SK-N-SH (cell line): Measurements from ENCODE around the gene ADAMTS9. TPM values are rescaled to one million over a fixed set of nuclear protein-coding genes. Genes with fewer than 3 reads are reported as not detected.
A peak's percentile ranks its signal among the peaks of the same experiment; 100 is the strongest.

Experiments
- CTCF ChIA-PET: fragments of 300-600, 350-600 bp; formaldehyde crosslinking; extraction: SDS; loops from one replicate; lab custom pipeline; 2021; lab: Yijun Ruan, JAX
- POLR2A ChIA-PET: fragments of 350-600 bp; sonication (Branson Sonifier 250); formaldehyde crosslinking; extraction: SDS; loops from one replicate; lab custom pipeline; 2020; ENCODE audit warnings: antibody characterized with exemption, inconsistent platforms; lab: Yijun Ruan, JAX
- DNase-seq: peaks from one replicate; pipeline ENCODE4 v3.0.0; 2012
- H2AFZ ChIP-seq: fragments of 200-600 bp; sonication (generic); 2 replicates; pipeline ENCODE4 v1.8.1; 2016; ENCODE audit warnings: antibody characterized with exemption, mild to moderate bottlenecking, low read depth
- H3F3A ChIP-seq: fragments of 200-600 bp; sonication (generic); replicated peaks from 2 replicates; pipeline ENCODE3; 2016; ENCODE audit warnings: antibody characterized with exemption, mild to moderate bottlenecking; ENCODE audit not compliant: insufficient read depth
- H3K27ac ChIP-seq, 2 experiments: fragments of 200-500 bp in 1 of 2; fragments of 200-600 bp in 1 of 2; sonication (Bioruptor generic) in 1 of 2; sonication (generic), shearing (Covaris generic) in 1 of 2; 2 replicates each; pipeline versions ENCODE4 v1.5.1 to v1.6.1; 2014 to 2016; ENCODE audit warnings: low read depth in 2 of 2, inconsistent platforms in 1 of 2, low read length in 1 of 2, mild to moderate bottlenecking in 1 of 2, mixed read lengths in 1 of 2
- H3K27me3 ChIP-seq: fragments of 200-600 bp; sonication (generic), shearing (Covaris generic); 2 replicates; pipeline ENCODE4 v1.6.1; 2016; ENCODE audit warnings: mixed run types; ENCODE audit not compliant: insufficient read depth
- H3K36me3 ChIP-seq, 2 experiments: fragments of 200-500 bp in 1 of 2; fragments of 200-600 bp in 1 of 2; sonication (Bioruptor generic) in 1 of 2; sonication (generic) in 1 of 2; replicated peaks in 1 of 2; 2 replicates each; pipeline versions ENCODE3 to v1.5.1; 2014 to 2016; ENCODE audit warnings: low read length in 1 of 2, mild to moderate bottlenecking in 1 of 2; ENCODE audit not compliant: insufficient read depth in 2 of 2, control insufficient read depth in 1 of 2
- H3K4me1 ChIP-seq, 2 experiments: fragments of 200-500 bp in 1 of 2; fragments of 200-600 bp in 1 of 2; sonication (Bioruptor generic) in 1 of 2; sonication (generic), shearing (Covaris generic) in 1 of 2; 2 replicates each; pipeline versions ENCODE4 v1.5.1 to v1.6.1; 2014 to 2016; ENCODE audit warnings: low read depth in 1 of 2, low read length in 1 of 2, mixed run types in 1 of 2; ENCODE audit not compliant: insufficient read depth in 2 of 2, control insufficient read depth in 1 of 2
- H3K4me2 ChIP-seq: fragments of 200-600 bp; sonication (generic), shearing (Covaris generic); 2 replicates; pipeline ENCODE4 v1.6.1; 2017; ENCODE audit warnings: mixed run types
- H3K4me3 ChIP-seq, 2 experiments: fragments of 200-500 bp in 1 of 2; fragments of 200-600 bp in 1 of 2; sonication (Bioruptor generic) in 1 of 2; sonication (generic), shearing (Covaris generic) in 1 of 2; 2 replicates each; pipeline versions ENCODE4 v1.5.1 to v1.8.1; 2014 to 2016; ENCODE audit warnings: low read depth in 2 of 2, inconsistent platforms in 1 of 2, low read length in 1 of 2, mild to moderate bottlenecking in 1 of 2, mixed read lengths in 1 of 2, moderate library complexity in 1 of 2
- H3K79me2 ChIP-seq: fragments of 200-600 bp; sonication (generic); 2 replicates; pipeline ENCODE4 v1.8.1; 2017; ENCODE audit warnings: mild to moderate bottlenecking; ENCODE audit not compliant: insufficient read depth
- H3K9ac ChIP-seq: fragments of 200-600 bp; sonication (generic); 2 replicates; pipeline ENCODE4 v1.6.1; 2017; ENCODE audit warnings: mixed run types
- H3K9me2 ChIP-seq: fragments of 200-600 bp; sonication (generic); 2 replicates; pipeline ENCODE4 v1.6.1; 2017; ENCODE audit warnings: mixed run types
- H3K9me3 ChIP-seq: fragments of 200-600 bp; sonication (generic); 2 replicates; pipeline ENCODE4 v1.6.1; 2017; ENCODE audit warnings: mixed run types, mild to moderate bottlenecking, moderate library complexity
- H4K20me1 ChIP-seq: fragments of 200-600 bp; sonication (generic); 2 replicates; pipeline ENCODE4 v1.6.1; 2017; ENCODE audit warnings: mild to moderate bottlenecking, mixed run types; ENCODE audit not compliant: insufficient read depth
- CHD2 ChIP-seq: fragments of 150-350 bp; IDR thresholded peaks from 2 replicates; pipeline ENCODE4 v1.6.1; 2018; ENCODE audit warnings: low read length; ENCODE audit not compliant: partially characterized antibody
- CTCF ChIP-seq: fragments of 200-600 bp; sonication (generic); IDR thresholded peaks from 2 replicates; pipeline ENCODE4 v1.6.1; 2017; ENCODE audit warnings: antibody characterized with exemption, mild to moderate bottlenecking, moderate library complexity
- FOSL2 ChIP-seq: IDR thresholded peaks from 2 replicates; pipeline ENCODE4 v1.4.0; 2012; ENCODE audit warnings: low read depth, mild to moderate bottlenecking, moderate library complexity, borderline replicate concordance
- GABPA ChIP-seq: IDR thresholded peaks from 2 replicates; pipeline ENCODE4 v1.4.0; 2012; ENCODE audit warnings: low read depth, mild to moderate bottlenecking
- MXI1 ChIP-seq: IDR thresholded peaks from 2 replicates; pipeline ENCODE4 v1.6.1; 2012; ENCODE audit warnings: mild to moderate bottlenecking, low read depth, low read length, improper control_type of control experiment
- RXRA ChIP-seq: IDR thresholded peaks from 2 replicates; pipeline ENCODE4 v1.4.0; 2012; ENCODE audit warnings: low read depth, mild to moderate bottlenecking, borderline replicate concordance
- TCF12 ChIP-seq: IDR thresholded peaks from 2 replicates; pipeline ENCODE4 v1.4.0; 2012
- USF1 ChIP-seq: IDR thresholded peaks from 2 replicates; pipeline ENCODE4 v1.4.0; 2012; ENCODE audit warnings: low read depth, borderline replicate concordance
- USF2 ChIP-seq: fragments of 150-350 bp; IDR thresholded peaks from 2 replicates; pipeline ENCODE4 v1.6.1; 2017; ENCODE audit warnings: antibody characterized with exemption, low read length, low read depth, borderline replicate concordance
- WGBS: methylation state at CpG from one replicate; pipeline ENCODE4 v1.1.6; 2017; ENCODE audit warnings: low lambda C conversion rate; 5-methylcytosine and 5-hydroxymethylcytosine counted together
- polyA plus RNA-seq, 3 experiments: library from polyadenylated mRNA; depleted of rRNA; stranded (reverse); fragments of >200 nt; gene quantifications; 2 replicates each; pipeline ENCODE4 v1.2.3, GENCODE V29; 2012
- TF ChIP-seq, protein P1 (sequence below): fragments of 150-350 bp; IDR thresholded peaks from 2 replicates; pipeline ENCODE4 v1.6.1; 2016; ENCODE audit warnings: mild to moderate bottlenecking, low read depth, low read length

Gene ADAMTS9
- polyA plus RNA-seq, 1 of the 3 experiments (the other 2 are of a cell fraction) = 4.1 TPM

- WGBS = 88% methylated on average over 2 of the region's 2 CpGs
- no peak overlapping the region for H3K4me2 ChIP-seq
These were observed 151.6 kb downstream of the ADAMTS9 start for GRCh38 chr3:64536166-64536565.

More at GRCh38 chr3:64536166-64536565, 151.6 kb downstream of the ADAMTS9 start:
- H3K27ac ChIP-seq = peak overlapping the region in 1 of 2 experiments; percentile 17; a peak in 1 of 4 replicates
- CTCF ChIA-PET = interaction anchor here (0.7 to 11.8 kb wide), 3 partner anchors 8 to 903 kb away, joined by 3 to 94 read pairs (median 3); no protein-coding TSS in a partner anchor
- no peak overlapping the region for H3K9ac ChIP-seq
- peaks cover 5 to 21% of the 10 kb centered on the region in 2 experiments; a peak in 2 of 4 replicates for H3K4me1 ChIP-seq
- DNase-seq = no peak
- H2AFZ ChIP-seq = no peak overlapping the region
- peaks cover 2 to 59% of the 10 kb centered on the region in 2 experiments for H3K36me3 ChIP-seq
- H3K9me3 ChIP-seq = no peaks in the 10 kb centered on the region
- no peak overlapping the region for H3K4me3 ChIP-seq
- TF ChIP-seq CTCF (no peak), FOSL2 (no peak), CHD2 (no peak), USF1 (no peak), USF2 (no peak), MXI1 (no peak), RXRA (no peak), GABPA (no peak), TCF12 (no peak)
- TF ChIP-seq, protein P1, sequence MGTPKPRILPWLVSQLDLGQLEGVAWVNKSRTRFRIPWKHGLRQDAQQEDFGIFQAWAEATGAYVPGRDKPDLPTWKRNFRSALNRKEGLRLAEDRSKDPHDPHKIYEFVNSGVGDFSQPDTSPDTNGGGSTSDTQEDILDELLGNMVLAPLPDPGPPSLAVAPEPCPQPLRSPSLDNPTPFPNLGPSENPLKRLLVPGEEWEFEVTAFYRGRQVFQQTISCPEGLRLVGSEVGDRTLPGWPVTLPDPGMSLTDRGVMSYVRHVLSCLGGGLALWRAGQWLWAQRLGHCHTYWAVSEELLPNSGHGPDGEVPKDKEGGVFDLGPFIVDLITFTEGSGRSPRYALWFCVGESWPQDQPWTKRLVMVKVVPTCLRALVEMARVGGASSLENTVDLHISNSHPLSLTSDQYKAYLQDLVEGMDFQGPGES = no peak
- no peaks in the 10 kb centered on the region for H4K20me1 ChIP-seq
- no peaks in the 10 kb centered on the region for H3K27me3 ChIP-seq
- POLR2A ChIA-PET = no interaction called here
- no peaks in the 10 kb centered on the region for H3F3A ChIP-seq
- H3K79me2 ChIP-seq = no peaks in the 10 kb centered on the region
- H3K9me2 ChIP-seq = no peaks in the 10 kb centered on the region
